GM19240 (cell line): Measurements from ENCODE around the gene ULK3.

Experiments
- DNase-seq: peaks from one replicate; pipeline ENCODE4 v3.0.0; 2011; ENCODE audit warnings: low spot score; ENCODE audit not compliant: insufficient read length

Gene ULK3

GRCh38 chr15:74822233-74822632 is 20.7 kb downstream of the ULK3 start:
- DNase-seq = no peak

- no peak for DNase-seq
Observed at GRCh38 chr15:74821790-74822158, 21.2 kb downstream of the ULK3 start.

- peak; percentile 90 for DNase-seq
Observed at GRCh38 chr15:74821091-74821789, 21.7 kb downstream of the ULK3 start.

GRCh38 chr15:74820056-74820455 is 22.9 kb downstream of the ULK3 start:
- no peak for DNase-seq

GRCh38 chr15:74817370-74817737 is 25.6 kb downstream of the ULK3 start:
- DNase-seq = no peak

GRCh38 chr15:74816624-74817369 is 26.2 kb downstream of the ULK3 start:
- DNase-seq = no peak

- no peak for DNase-seq
Observed at GRCh38 chr15:74815961-74816360, 27.0 kb downstream of the ULK3 start.

- no peak for DNase-seq
Observed at GRCh38 chr15:74815121-74815934, 27.6 kb downstream of the ULK3 start.

- no peak for DNase-seq
Observed at GRCh38 chr15:74812533-74812932, 30.4 kb downstream of the ULK3 start, which contains the start of gene LMAN1L. Gene LMAN1L (plus strand): TSS chr15:74812835. CDS start chr15:74812855, 20 bp downstream.

- DNase-seq = no peak
Observed at GRCh38 chr15:74809956-74810355, 33.0 kb downstream of the ULK3 start.

GRCh38 chr15:74809242-74809641 is 33.7 kb downstream of the ULK3 start:
- no peak for DNase-seq

- DNase-seq = no peak
Observed at GRCh38 chr15:74808840-74809229, 34.1 kb downstream of the ULK3 start.

- no peak for DNase-seq
Observed at GRCh38 chr15:74808078-74808839, 34.7 kb downstream of the ULK3 start.

GRCh38 chr15:74807282-74807681 is 35.7 kb downstream of the ULK3 start:
- DNase-seq = no peak

- DNase-seq = no peak
Observed at GRCh38 chr15:74804935-74805334, 38.0 kb downstream of the ULK3 start.

- no peak for DNase-seq
Observed at GRCh38 chr15:74802862-74803447, 40.0 kb downstream of the ULK3 start.

GRCh38 chr15:74802290-74802689 is 40.7 kb downstream of the ULK3 start:
- no peak for DNase-seq

- no peak for DNase-seq
Observed at GRCh38 chr15:74801311-74801997, 41.5 kb downstream of the ULK3 start.

- no peak for DNase-seq
Observed at GRCh38 chr15:74800559-74801094, 42.3 kb downstream of the ULK3 start.
